T-helper 2 cell (primary cell): ENCODE measurements around the gene ATG16L1.

Source experiments
- DNase-seq, 5 experiments: peaks; one replicate each; pipeline versions ENCODE4 v3.0.0 to v3.0.0-alpha.2; 2012 to 2022

ATG16L1 gene

DNA sequence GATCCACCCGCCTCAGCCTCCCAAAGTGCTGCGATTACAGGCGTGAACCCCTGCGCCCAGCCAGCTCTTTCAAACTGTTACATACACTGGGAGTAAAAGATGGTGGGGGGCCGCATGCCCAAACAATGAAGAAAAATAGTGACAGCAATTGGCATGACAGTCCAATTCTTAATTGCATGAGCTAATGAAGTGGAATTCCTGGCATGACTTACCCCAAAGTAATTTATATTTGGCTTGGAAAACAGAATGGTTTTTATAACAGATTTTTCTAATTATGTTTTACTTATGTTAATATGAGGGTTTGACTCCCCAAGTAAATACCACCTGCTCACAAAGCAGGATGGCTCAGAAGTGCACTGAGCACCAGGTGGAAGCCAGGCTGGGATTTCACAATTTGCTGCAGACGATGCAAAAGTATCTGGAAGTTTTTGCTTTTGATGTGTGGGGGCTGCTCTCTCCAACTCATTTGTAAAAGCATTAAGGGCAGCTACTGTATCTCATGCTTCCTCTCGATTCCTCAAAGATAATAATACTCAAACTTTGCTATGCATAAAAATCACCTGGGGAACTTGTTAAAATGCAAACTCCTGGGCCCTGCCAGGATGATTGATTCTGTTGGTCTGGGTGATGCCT is 24.0 kb upstream of the ATG16L1 start:
- DNase-seq = no peak

DNA sequence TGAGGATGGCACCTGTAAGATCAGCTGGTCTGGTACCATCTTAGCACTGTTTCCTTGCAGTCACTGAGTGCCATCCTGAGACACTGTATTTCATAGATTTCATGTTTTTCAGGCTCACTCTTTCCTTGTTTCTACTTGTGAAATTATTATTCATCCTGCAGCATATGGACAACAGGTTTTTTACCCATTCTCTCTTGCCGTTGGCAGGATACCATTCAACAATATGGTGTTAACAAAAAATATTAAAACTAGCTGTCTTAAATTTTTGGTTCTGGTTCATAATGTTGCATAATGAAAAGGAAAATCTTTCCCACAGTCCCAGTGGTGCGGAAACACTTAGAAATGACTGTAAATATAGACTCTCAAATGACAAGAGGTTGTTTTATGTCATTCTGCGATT is 23.1 kb upstream of the ATG16L1 start:
- DNase-seq = no peak

DNA sequence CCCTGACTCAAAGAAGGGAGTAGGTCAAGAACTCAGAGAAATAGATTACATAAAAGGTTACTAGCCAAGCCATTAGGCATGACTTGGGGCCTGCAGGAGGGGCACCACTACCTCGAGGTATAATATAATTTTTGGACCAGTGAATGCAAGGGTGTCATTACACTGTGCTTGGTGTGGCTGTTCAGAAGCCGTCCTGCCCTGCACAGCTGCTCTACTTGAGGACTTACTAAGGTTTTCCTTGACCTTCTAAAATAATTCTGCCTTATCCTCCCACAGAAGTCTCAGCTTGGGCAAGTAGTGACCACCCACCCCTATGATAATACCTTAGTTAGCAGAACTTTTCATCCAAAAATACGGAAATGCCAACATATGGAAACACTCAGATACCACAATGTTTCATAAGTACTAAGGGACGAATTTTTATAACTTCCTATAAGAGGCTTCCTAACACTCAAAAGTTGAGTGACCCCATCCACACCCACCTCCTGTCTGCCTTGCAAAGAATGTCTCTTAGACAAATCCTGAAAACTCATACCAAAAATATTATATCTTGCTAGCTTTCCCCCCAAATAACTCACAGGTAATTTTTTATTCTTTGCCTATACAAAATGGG is 17.7 kb upstream of the ATG16L1 start:
- DNase-seq = no peak

DNA sequence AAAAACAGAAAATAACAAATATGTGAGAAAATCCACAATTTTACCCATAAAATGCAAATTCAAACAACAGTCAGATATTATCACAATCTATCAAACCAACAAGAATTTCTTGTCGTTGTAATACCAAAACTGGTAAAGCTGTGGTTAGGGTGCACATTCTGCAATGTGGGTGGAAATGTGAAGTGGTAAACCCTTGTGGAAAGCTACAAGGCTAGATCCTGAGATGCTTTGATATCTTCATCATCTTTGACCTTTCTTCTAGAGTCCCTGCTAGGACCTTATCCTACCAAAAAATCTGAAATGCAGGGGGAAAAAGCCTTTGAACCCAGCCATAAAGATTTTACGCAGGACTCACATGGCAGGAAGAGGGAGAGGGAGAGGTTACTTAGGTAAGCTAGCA is 17.2 kb upstream of the ATG16L1 start:
- DNase-seq = peak in 1 of 5 experiments; percentile 88

DNA sequence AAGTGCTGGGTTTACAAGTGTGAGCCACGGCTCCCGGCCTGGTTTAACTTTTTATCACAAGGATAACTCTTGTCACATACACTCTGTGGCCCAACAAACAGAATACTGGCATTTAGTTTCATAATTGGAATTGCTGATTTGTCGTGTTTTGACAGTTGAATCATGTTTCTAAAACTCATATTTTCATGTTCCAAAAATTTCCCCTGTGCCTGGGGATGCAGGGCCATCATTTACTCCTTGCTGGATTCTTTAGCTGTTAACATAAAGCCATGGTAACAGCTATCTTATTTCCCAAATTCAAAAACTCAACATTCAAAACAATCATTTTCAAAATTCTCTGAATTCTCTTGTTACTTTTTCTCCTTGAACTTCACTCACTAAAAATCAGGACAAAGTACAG is 16.5 kb upstream of the ATG16L1 start:
- no peak for DNase-seq

DNA sequence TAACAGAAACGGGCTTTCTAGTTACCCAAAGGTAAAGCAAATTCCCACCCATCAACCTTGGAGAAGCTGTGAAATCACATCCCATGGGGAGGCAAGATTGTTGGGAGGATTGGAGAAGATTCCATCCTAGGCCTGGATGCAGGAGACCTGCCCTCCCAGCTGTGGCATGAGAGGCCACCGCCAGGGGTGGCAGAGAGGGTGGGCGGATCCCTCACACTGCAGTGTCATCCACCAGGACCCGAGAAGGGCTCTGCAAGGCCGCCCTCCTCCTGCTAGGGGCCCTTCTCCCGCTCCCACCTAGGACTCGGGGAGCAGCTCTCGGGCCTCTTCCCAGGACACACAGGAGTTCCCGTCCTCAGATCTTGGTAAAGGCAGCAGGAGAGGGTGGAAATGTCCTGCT is 15.5 kb upstream of the ATG16L1 start:
- DNase-seq = no peak

DNA sequence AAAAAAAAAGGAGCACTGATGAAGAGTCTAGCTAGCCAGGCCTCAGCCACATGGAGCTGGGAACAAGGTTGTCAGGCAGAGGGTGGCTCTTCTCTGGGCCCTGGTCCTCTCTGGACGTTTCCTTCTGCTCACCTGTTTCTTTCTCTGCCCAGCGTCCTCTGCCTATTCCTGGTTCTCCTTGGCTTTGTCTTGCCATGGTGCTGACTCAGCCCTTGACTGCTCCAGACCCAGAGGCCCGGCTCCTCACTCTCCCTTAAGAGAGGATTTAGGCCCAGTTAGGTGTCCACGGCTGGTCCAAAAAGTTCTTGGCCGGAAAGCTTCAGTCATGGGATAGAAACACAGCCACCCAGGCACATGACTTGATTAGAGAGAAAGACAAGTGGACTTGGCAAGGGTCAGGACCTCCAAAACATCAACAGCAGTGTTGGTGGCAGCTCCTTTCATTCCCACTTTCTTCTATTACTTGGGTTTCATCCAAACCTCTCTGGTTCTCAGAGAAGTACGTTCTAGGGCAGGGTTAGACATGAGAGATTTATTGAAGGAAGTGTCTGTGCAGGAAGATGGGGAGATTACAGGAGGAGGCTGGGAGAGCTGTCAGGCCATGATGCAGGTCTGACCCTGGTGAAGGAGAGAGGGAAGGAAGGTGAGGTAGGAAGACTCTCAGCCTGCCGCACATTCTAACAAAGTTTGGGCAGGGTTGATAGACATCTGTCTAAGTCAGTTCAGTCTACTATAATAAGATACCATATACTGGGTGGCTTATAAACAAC is 14.5 kb upstream of the ATG16L1 start:
- no peak for DNase-seq

DNA sequence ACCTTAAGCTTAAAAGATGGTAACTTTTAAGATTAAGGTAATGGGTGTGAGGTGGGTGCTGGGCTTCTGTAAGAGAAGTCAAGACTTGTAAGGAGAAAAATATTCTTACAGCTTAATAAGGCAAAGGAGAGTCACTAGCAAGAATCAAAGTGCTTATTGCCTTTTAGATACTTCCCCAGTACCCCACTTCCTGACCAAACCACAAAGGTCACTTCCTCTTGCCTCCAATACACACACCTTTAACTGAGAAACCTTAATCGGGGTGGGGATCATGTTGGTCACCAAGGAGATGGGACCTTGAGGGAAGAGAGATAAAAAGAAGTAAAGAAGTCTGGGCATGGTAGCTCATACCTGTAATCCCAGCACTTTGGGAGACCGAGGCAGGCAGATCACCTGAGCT is 10.6 kb upstream of the ATG16L1 start:
- DNase-seq = peak in 2 of 5 experiments; percentile 45 to 88

DNA sequence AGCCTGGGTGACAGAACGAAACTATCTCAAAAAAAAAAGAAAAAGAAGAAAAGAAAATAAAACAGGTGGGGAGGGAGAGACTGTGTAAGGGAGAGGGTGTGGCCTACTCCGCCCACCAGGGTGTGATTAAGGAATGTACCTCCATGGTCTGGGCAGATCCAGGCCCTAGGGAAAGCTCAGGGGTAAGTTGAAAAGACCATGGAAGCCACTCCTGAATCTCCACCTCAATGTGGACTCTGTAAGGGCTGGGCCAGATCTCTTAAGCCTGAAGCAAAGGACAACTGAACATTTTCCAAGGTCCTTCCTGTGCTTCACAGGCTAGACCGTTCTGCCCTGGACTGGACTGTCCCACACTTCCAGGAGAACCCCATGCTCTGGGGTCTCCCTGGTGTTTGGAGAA is 9.7 kb upstream of the ATG16L1 start:
- no peak for DNase-seq

DNA sequence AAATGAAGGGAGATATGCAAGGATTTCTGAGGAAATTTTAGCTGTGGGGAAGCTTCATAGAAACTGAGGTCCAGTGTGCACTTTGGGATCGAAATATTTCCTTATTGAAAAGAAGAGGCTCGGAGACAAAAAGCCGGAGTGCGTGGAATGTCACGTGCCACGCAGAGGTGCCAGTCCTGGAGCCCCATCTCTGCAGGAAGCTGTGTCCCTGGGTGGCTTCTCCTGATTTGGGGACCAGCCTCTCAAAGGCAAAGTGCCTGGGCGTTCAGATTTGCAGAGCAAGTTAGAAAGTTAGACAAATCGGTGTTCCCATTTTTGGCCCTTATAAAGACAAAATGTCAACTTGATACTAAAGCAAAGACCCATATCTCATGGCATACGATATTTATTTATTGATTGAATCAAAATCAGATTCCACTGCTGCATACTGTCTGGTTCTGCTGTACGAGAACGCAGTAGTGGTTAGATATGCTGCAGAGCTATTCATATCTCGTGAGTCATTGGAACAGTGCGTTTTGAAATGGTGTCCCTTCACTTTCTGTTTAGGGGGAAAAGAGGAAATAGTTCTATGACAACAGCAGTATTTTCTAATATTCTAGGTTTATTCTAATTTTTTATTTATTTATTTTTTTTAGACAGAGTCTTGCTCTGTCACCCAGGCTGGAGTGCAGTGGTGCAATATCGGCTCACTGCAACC is 9.1 kb upstream of the ATG16L1 start:
- DNase-seq = no peak

DNA sequence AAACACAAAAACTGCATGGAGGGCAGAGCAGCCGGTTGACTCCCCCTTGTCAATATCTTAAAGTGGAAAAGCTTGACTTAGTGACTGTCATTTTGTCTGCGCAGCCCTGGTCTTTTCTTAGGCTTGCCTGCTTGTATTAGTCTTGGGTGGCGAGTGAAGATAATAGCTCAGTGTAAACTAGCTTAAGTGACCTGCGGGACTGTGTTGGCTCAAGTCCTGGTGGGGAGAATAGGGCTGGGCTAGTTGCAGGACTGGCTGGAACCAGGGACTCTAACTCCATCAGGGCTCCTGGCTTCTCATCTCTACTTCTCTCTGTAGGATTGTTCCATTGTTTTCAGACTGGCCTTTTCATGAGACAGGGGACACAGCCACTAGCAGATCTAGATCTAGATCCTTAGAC is 8.1 kb upstream of the ATG16L1 start:
- DNase-seq = no peak

DNA sequence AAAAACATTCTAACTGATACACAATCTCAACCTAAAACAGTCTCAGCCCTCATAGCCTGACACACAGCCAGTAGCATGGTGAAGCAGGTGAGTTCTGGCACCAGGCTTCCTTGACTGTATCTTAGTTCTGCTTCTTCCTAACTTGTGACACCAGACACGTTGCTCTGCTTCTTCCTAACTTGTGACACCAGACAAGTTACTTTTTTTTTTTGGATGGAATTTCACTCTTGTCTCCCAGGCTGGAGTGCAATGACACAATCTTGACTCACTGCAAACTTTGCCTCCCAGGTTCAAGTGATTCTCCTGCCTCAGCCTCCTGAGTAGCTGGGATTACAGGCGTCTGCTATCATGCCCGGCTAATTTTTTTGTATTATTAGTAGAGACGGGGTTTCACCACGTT is 6.7 kb upstream of the ATG16L1 start:
- DNase-seq = no peak

DNA sequence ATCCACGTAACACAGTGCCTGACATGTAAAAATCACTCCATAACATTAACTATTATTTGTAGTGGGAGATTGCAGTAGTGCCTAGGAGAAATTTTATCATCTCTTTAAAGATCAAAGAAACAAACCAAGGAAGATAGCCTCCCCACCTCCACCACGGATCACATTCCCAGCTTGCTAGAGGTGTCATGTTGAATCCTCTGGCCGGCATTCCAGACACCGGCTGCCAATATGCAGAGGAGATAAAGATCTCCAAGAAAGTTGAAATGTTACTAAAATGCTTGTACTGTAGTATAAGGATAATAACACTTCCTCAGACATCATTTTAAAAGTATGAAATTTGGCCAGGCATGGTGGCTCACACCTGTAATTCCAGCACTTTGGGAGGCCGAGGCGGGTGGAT is 6.1 kb upstream of the ATG16L1 start:
- DNase-seq = no peak

DNA sequence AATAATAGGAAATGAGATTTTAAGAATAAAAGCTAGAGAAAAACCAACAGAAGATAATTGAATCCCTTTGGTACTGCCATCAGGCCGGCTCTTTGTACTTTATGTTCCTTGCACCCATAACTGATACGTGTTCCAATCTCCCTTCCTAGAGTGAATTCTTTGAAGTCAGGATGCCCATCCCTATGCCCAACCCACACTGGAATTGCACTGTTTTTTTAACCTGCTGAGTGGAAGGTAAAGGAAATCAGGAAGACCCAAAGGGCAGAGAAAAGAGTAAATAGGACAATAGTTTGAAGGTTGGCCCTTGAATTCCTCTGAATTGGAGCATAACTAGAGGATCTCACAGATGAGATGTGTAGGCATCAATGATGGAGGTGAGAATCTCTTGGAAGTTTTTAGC is 4.4 kb upstream of the ATG16L1 start:
- DNase-seq = no peak

DNA sequence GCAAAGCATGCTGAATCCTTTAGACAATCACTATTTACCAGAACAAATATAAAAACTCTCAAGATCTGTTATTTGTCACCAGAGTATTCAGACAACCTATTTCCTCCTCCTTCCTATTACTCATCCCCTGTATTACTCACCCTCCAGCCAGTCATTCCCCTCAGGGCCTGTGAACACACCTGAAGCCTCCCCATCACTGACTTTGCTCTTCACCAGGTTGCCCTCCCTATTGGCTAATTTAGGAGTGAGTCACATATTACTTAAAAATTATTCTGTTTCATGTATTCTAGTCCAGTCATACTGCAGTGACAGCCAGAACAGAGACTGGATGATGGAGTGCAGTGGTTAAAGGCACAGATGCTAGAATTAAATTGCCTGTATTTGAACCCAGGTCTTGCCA is 3.7 kb upstream of the ATG16L1 start:
- DNase-seq = peak in 4 of 5 experiments; percentile 25 to 53 (median 34)

DNA sequence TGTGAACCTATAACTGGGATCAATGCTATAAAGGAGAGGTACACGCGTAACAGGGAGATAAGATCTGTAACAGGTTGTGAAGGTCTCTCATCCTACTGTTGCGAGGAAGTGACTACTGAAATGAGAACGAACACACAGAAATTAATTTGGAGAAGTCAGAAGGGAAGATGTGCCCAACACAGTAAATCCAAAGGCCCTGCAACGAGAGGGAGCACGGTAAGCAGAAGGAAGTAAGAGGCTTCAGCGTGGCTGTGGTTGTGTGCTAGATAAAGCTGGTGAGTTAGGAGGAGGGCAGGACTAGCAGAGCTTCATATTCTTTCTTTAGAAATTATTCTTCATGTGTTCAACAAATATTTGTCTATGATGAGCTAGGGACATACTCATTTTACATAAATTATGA is 2.5 kb upstream of the ATG16L1 start:
- DNase-seq = peak in 1 of 5 experiments; percentile 47

DNA sequence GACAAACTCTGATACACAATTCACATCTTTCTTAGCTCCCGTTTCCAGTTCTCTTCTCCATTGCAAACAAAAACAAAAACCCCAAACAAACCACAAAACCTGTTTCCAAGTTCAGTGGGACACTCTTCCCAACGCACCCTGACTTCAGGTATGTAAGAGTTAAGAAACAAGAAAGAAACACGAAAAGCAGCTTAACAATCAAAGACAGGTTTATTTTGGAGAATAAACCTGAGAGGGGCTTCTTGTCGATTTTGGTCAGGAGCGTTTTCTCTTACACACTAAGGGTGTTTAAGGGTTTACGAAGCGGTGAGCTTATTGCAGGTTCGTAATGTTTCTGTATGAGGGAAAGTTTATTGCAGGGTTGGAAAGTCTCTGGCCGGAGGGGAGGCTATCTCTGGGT is 905 bp upstream of the ATG16L1 start:
- no peak for DNase-seq

DNA sequence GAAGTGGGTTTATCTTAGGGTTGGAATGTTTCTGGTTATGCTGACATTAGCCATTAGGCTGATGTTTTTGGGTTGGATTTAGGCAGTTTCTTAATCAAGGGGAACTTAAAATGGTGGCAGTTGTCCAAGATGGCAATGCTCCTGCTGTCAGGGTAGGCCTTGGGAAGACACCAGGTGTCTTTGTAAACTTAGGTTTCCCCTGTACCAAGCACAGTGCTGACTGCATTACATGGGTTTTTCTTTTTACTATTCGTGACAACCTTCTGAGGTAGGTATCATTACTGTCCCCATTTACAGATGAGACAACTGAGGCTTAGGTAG is 528 bp upstream of the ATG16L1 start:
- DNase-seq = no peak

DNA sequence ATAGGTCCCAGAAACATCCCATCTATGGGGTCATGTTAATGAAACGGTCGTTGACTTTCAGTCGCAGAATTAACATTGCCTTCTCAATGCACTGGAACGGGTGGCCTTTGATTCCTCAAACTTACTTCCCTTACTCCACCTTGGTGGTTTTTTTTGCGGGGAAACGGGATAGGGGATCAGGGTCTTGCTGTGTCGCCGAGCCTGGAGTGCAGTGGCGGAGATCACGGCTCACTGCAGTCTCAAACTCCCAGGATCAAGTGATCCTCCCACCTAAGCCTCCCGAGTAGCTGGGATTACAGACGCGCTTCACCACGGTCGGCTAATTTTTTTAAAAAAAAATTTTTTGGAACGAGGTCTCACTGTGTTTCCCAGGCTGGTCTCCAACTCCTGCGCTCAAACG is 754 bp downstream of the ATG16L1 start:
- DNase-seq = no peak

DNA sequence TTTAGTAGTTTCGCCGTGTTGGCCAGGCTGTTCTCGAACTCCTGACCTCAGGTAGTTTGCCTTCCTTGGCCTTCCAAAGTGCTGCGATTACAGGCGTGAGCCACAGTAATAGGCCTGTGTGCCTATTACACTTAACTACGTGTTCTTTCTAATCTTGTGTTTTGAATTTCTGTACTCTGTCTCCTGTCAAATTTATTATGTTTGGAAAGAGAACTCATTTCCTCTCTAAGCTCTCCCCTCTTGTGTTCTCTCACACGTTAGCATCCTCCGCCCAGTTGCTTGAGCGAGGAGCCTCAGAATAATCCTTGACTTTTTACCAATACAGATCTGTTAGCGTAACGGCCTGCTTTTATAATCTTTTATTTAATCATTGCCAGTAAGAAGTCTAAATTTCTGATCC is 3.7 kb downstream of the ATG16L1 start:
- DNase-seq = no peak

DNA sequence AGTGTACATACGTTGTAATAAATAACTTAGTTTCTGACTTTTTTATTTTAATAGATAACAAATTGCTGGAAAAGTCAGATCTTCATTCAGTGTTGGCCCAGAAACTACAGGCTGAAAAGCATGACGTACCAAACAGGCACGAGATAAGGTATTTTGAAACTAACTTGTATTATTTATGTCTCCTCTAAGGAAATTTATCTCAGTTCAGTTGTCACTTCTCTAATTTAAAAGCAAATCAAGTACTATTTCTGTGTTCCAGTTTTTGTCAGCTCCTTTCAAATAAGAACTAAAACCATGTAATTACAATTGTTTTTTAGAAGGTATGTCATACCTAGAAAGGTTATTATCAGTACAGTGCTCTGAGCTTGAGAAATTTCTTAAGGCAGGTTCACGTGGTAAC is 4.6 kb downstream of the ATG16L1 start:
- DNase-seq = no peak

DNA sequence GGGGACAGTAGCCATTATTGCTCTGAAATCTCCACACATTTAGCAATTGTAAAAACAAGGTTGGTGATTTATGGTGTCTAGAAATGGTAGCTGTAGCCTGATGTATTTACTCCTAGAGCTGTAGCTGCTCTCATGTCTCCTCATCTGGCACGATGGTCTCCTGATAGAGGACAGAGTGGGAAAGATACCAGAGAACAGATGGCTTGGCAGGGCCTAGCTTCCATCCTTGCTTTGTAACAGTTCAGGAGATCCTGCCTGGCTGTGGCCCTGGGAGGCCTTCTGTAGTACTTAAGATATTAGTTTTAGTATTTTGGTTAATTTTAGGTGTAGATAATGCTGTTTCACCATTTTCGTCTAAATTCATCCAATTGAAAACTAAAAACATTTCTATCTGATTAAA is 6.7 kb downstream of the ATG16L1 start:
- no peak for DNase-seq

DNA sequence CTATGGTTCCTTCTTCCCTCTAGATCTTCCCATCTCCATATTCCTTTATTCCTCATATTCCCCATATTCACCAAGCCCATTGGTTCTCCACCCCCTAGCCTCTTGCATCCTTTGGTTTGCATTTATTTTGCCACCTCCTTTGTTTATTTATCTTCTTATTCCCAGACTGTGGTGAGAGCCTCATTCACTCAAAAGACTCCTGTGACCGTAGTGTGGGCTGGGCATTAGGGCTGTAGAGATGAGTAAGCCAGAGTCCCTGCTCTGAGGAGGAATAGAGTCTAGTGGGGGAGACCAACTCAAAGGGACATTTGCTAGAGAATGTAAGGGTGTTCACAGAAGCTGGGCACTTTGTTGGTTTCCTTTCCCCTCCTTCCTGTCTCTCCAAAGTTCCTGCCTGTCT is 8.3 kb downstream of the ATG16L1 start:
- no peak for DNase-seq

DNA sequence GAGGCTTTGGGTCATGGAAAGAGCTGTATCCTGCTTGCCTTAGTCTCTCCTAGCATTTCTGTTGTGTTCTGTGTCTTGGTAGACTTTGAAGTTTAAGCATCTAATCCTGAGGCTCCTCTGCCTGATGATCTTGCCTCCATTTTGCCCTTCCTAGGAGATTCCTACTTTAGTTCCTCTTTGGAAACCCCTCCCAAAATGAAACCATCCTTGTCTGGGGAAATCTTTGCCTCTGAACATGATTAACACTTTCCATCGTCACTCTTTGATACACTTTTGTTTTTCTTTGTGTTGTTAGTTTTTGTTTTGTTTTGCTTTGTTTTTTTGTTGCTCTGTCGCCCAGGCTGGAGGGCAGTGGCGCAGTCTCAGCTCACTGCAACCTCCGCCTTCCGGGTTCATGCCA is 9.2 kb downstream of the ATG16L1 start:
- DNase-seq = no peak
